Spleen (tissue), 11 donors: ENCODE measurements around the gene PAFAH2. TPM values are rescaled to one million over a fixed set of nuclear protein-coding genes. Genes with fewer than 3 reads are reported as not detected.
"Not testable (repeated sequence)": the region's sequence is repeated elsewhere in the genome, so short reads cannot be mapped to it uniquely, and the experiment has no call there.

Experiments
- DNase-seq: peaks from one replicate; pipeline ENCODE4 v3.0.0-alpha.2; 2020
- H3K27ac ChIP-seq, 8 donors: fragments of 200-600 bp; sonication (generic) in 7 of 8; 1 replicate in 4 of 8; 2 replicates in 4 of 8; pipeline versions ENCODE4 v1.5.0 to v1.8.0; 2016 to 2021; ENCODE audit warnings: inconsistent platforms in 4 of 8, mild to moderate bottlenecking in 4 of 8, moderate library complexity in 1 of 8
- H3K27me3 ChIP-seq, 7 donors: fragments of 200-600 bp; sonication (generic) in 6 of 7; replicated peaks in 1 of 7; 1 replicate in 4 of 7; 2 replicates in 3 of 7; pipeline versions ENCODE4 v1.5.0 to v1.8.0; 2016 to 2021; ENCODE audit warnings: inconsistent platforms in 3 of 7, mild to moderate bottlenecking in 1 of 7
- H3K36me3 ChIP-seq, 6 donors: fragments of 200-600 bp; sonication (generic) in 5 of 6; 1 replicate in 4 of 6; 2 replicates in 2 of 6; pipeline versions ENCODE4 v1.5.0 to v1.8.0; 2016 to 2021; ENCODE audit warnings: inconsistent platforms in 2 of 6
- H3K4me1 ChIP-seq, 6 donors: fragments of 200-600 bp; sonication (generic) in 5 of 6; 1 replicate in 3 of 6; 2 replicates in 3 of 6; pipeline versions ENCODE4 v1.5.0 to v1.8.0; 2016 to 2021; ENCODE audit warnings: inconsistent platforms in 3 of 6
- H3K4me3 ChIP-seq, 8 donors: fragments of 200-600 bp; sonication (generic) in 7 of 8; 1 replicate in 4 of 8; 2 replicates in 4 of 8; pipeline versions ENCODE4 v1.5.0 to v1.8.0; 2016 to 2021; ENCODE audit warnings: inconsistent platforms in 4 of 8, mild to moderate bottlenecking in 4 of 8, moderate library complexity in 2 of 8
- H3K9me3 ChIP-seq, 8 donors: fragments of 200-600 bp; sonication (generic) in 7 of 8; 1 replicate in 4 of 8; 2 replicates in 4 of 8; pipeline versions ENCODE4 v1.5.0 to v1.8.0; 2016 to 2021; ENCODE audit warnings: inconsistent platforms in 4 of 8
- POLR2A ChIP-seq, 3 donors: fragments of 450-650 bp; IDR thresholded peaks; one replicate each; pipeline ENCODE4 v1.5.1; 2017; ENCODE audit warnings: antibody characterized with exemption in 3 of 3, mild to moderate bottlenecking in 1 of 3
- POLR2AphosphoS5 ChIP-seq, 3 donors: sonication (generic); formaldehyde crosslinking; IDR thresholded peaks; one replicate each; pipeline ENCODE4 v1.5.1; 2017; ENCODE audit warnings: antibody characterized with exemption in 3 of 3
- WGBS, 5 donors: extraction: QIAGEN DNeasy Blood & Tissue Kit in 3 of 5; methylation state at CpG; one replicate each; pipeline versions ENCODE4 v1.1.5 to v1.1.7; 2013 to 2018; 5-methylcytosine and 5-hydroxymethylcytosine counted together
- intact Hi-C: fragments of 100-400 bp; cut with DNase I; formaldehyde crosslinking; loops from one replicate; pipeline ENCODE4 v1.15.0; 2023; ENCODE audit warnings: low total_unique reads
- polyA plus RNA-seq, 3 donors: library from polyadenylated mRNA; stranded (reverse); fragments of 200-250 nt; gene quantifications; one replicate each; pipeline ENCODE4 v1.2.1, GENCODE V29; 2013
- total RNA-seq, 7 donors: library from RNA; depleted of rRNA in 3 of 7; stranded (reverse); fragments of >200 nt in 3 of 7; fragmentation: NEBNext Ultra II Directional in 4 of 7; extraction: Animal tissue kit (Norgen Biotek cat#: 25700) in 4 of 7; gene quantifications; one replicate each; pipeline versions ENCODE4 v1.1.0 to v1.2.1, GENCODE V29; 2016 to 2021
- TF ChIP-seq, protein P1 (sequence below), 11 experiments: fragments of 200-600 bp in 7 of 11; fragments of 450-650 bp in 4 of 11; sonication (generic) in 4 of 11; IDR thresholded peaks in 8 of 11; conservative IDR thresholded peaks in 3 of 11; 1 replicate in 7 of 11; 2 replicates in 4 of 11; pipeline versions ENCODE4 v1.4.0 to v1.8.0; 2016 to 2021; ENCODE audit warnings: antibody characterized with exemption in 11 of 11, inconsistent platforms in 4 of 11, mild to moderate bottlenecking in 1 of 11
- donor health status: healthy with polysubstance abuse.
- donor health status: DM: no; HTN: no; CAD: no; lungs with moderate emphysema.
- donor health status: DM: no; HTN: no; CAD: no.
- donor health status: Bipolar disorder and iron deficiency.
- donor health status: healthy.
- donor health status: DM: no; HTN: no; CAD: no.
- donor health status: DM: yes; HTN: yes; CAD: no.

Gene PAFAH2
- total and polyA plus RNA-seq, 10 donors, result 3.9 to 19.7 (median 13.6) TPM

DNA sequence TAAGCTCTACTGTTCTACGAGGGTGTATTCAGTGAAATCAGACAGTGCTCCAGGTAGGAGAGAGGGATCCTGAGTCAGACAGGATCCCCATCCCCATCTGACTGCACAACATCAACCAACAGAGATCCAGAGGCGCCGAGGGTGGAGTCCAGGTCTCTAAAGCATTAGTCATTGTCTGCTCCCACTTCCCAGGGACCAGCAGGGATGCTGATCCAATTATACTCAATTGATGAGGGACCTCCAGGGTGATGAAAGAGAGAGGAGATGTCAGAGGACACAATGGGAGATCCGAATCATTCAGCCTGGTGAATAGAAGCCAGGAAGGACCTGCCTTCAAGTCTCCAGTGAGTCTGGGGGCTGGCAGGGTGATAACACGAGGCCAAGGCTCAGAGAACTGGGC, 52.1 kb downstream of the PAFAH2 start:
- Histone ChIP-seq H3K4me3 (no peak overlapping the region), H3K4me1 (no peaks in the 10 kb centered on the region), H3K27ac (no peak overlapping the region), H3K36me3 (no peaks in the 10 kb centered on the region), H3K9me3 (peaks cover 3 to 29% (median 23%) of the 10 kb centered on the region in 8 donors), H3K27me3 (no peaks in the 10 kb centered on the region)
- WGBS, 5 donors, result 87 to 95% (median 88%) methylated on average over 5 of the region's 5 CpGs
- TF ChIP-seq POLR2AphosphoS5 (IDR thresholded peaks at IDR 0.05), result no peak
- TF ChIP-seq, protein P1, sequence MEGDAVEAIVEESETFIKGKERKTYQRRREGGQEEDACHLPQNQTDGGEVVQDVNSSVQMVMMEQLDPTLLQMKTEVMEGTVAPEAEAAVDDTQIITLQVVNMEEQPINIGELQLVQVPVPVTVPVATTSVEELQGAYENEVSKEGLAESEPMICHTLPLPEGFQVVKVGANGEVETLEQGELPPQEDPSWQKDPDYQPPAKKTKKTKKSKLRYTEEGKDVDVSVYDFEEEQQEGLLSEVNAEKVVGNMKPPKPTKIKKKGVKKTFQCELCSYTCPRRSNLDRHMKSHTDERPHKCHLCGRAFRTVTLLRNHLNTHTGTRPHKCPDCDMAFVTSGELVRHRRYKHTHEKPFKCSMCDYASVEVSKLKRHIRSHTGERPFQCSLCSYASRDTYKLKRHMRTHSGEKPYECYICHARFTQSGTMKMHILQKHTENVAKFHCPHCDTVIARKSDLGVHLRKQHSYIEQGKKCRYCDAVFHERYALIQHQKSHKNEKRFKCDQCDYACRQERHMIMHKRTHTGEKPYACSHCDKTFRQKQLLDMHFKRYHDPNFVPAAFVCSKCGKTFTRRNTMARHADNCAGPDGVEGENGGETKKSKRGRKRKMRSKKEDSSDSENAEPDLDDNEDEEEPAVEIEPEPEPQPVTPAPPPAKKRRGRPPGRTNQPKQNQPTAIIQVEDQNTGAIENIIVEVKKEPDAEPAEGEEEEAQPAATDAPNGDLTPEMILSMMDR (IDR thresholded peaks at IDR 0.05 in 8 of 11, conservative IDR thresholded peaks at IDR 0.05 in 3 of 11), result no peak
- no peak for TF ChIP-seq POLR2A (IDR thresholded peaks at IDR 0.05)
- intact Hi-C loops, result no loop called here
- DNase-seq, result no peak

DNA sequence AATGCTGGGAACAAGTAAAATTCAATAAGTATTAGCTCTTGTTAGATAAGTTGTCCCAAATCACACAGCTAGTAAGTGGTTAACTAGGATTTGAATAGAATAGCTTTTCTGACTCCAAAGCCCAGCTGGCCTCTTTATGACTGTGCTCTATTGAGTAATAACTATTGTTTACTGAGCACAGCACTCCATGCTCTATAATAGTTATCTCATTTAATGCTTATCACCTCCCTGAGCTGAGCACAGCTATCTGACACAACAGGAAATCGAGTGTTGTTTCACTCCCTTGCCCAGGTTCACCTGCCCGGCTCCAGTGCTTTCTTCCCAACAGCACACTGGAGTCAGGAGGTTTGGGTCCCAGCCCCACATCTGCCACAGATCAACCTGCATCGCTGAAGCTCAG, 52.9 kb downstream of the PAFAH2 start:
- Histone ChIP-seq H3K4me3 (no peak overlapping the region), H3K9me3 (peaks cover 3 to 29% (median 23%) of the 10 kb centered on the region in 8 donors), H3K27ac (no peak overlapping the region), H3K4me1 (no peaks in the 10 kb centered on the region), H3K36me3 (no peaks in the 10 kb centered on the region), H3K27me3 (no peaks in the 10 kb centered on the region)
- no peak for DNase-seq
- TF ChIP-seq POLR2AphosphoS5 (IDR thresholded peaks at IDR 0.05), result no peak
- TF ChIP-seq POLR2A (IDR thresholded peaks at IDR 0.05), result no peak
- TF ChIP-seq, protein P1 (IDR thresholded peaks at IDR 0.05 in 8 of 11, conservative IDR thresholded peaks at IDR 0.05 in 3 of 11), result no peak
- WGBS, 5 donors, result 82 to 95% (median 88%) methylated on average over 3 of the region's 3 CpGs
- intact Hi-C loops, result no loop called here

DNA sequence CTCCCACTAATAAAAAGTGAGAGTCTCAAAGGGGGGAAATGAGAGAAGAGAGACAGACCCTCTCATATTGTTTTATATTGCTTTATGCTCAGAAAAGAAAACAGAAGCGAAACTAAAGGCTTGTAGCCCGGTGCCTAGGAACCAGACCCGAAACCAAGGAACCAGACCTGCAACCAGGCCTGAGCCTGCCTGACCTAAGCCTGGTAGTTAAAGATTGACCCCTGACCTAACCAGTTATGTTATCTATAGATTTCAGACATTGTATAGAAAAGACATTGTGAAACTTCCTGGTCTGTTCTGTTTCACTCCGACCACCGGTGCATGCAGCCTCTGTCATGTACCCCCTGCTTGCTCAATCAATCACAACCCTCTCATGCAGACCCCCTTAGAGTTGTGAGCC, 54.4 kb downstream of the PAFAH2 start:
- intact Hi-C loops, H3K4me3 ChIP-seq, H3K27me3 ChIP-seq, H3K27ac ChIP-seq, DNase-seq, H3K36me3 ChIP-seq, H3K4me1 ChIP-seq: not testable (repeated sequence)
- WGBS, 5 donors, result 65 to 71% (median 67%) methylated on average over 5 of the region's 5 CpGs
- peaks cover 3 to 29% (median 23%) of the 10 kb centered on the region in 8 donors for H3K9me3 ChIP-seq

DNA sequence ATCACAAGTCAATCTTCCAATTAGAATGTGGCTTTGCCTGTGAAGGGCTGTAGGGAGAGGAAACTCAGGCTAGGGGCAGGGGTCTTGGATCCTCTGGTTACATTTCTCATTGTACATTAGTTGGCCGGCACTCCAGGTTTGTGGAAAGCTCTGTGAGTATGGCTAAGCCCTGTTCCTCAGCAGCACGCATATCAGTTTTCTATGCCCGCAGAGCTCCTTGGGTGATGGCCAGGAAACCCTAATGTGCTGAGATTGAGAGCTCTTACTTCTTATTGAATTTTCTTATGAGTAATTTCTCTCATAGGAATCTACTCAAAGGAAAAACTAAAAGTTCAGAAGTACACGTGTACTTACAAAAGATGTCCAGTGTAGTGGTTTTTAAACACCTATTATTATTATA, 60.9 kb downstream of the PAFAH2 start:
- Histone ChIP-seq H3K4me1 (no peaks in the 10 kb centered on the region), H3K27me3 (no peaks in the 10 kb centered on the region), H3K27ac (no peak overlapping the region), H3K9me3 (no peaks in the 10 kb centered on the region), H3K36me3 (no peaks in the 10 kb centered on the region), H3K4me3 (no peak overlapping the region)
- DNase-seq, result no peak
- WGBS, 5 donors, result 89 to 95% (median 90%) methylated on average over 4 of the region's 4 CpGs
- TF ChIP-seq, protein P1 (IDR thresholded peaks at IDR 0.05 in 8 of 11, conservative IDR thresholded peaks at IDR 0.05 in 3 of 11), result no peak
- TF ChIP-seq POLR2A (IDR thresholded peaks at IDR 0.05), result no peak
- TF ChIP-seq POLR2AphosphoS5 (IDR thresholded peaks at IDR 0.05), result no peak
- intact Hi-C loops, result no loop called here
